SK-N-SH (cell line): ENCODE measurements around the gene GGCX. TPM values are rescaled to one million over a fixed set of nuclear protein-coding genes. Genes with fewer than 3 reads are reported as not detected.

Source experiments
- CTCF ChIA-PET: fragments of 300-600, 350-600 bp; formaldehyde crosslinking; extraction: SDS; loops from one replicate; lab custom pipeline; 2021; lab: Yijun Ruan, JAX
- POLR2A ChIA-PET: fragments of 350-600 bp; sonication (Branson Sonifier 250); formaldehyde crosslinking; extraction: SDS; loops from one replicate; lab custom pipeline; 2020; ENCODE audit warnings: antibody characterized with exemption, inconsistent platforms; lab: Yijun Ruan, JAX
- DNase-seq: peaks from one replicate; pipeline ENCODE4 v3.0.0; 2012
- H2AFZ ChIP-seq: fragments of 200-600 bp; sonication (generic); 2 replicates; pipeline ENCODE4 v1.8.1; 2016; ENCODE audit warnings: antibody characterized with exemption, mild to moderate bottlenecking, low read depth
- H3F3A ChIP-seq: fragments of 200-600 bp; sonication (generic); replicated peaks from 2 replicates; pipeline ENCODE3; 2016; ENCODE audit warnings: antibody characterized with exemption, mild to moderate bottlenecking; ENCODE audit not compliant: insufficient read depth
- H3K27ac ChIP-seq, 2 experiments: fragments of 200-500 bp in 1 of 2; fragments of 200-600 bp in 1 of 2; sonication (Bioruptor generic) in 1 of 2; sonication (generic), shearing (Covaris generic) in 1 of 2; 2 replicates each; pipeline versions ENCODE4 v1.5.1 to v1.6.1; 2014 to 2016; ENCODE audit warnings: low read depth in 2 of 2, inconsistent platforms in 1 of 2, low read length in 1 of 2, mild to moderate bottlenecking in 1 of 2, mixed read lengths in 1 of 2
- H3K27me3 ChIP-seq: fragments of 200-600 bp; sonication (generic), shearing (Covaris generic); 2 replicates; pipeline ENCODE4 v1.6.1; 2016; ENCODE audit warnings: mixed run types; ENCODE audit not compliant: insufficient read depth
- H3K36me3 ChIP-seq, 2 experiments: fragments of 200-500 bp in 1 of 2; fragments of 200-600 bp in 1 of 2; sonication (Bioruptor generic) in 1 of 2; sonication (generic) in 1 of 2; replicated peaks in 1 of 2; 2 replicates each; pipeline versions ENCODE3 to v1.5.1; 2014 to 2016; ENCODE audit warnings: low read length in 1 of 2, mild to moderate bottlenecking in 1 of 2; ENCODE audit not compliant: insufficient read depth in 2 of 2, control insufficient read depth in 1 of 2
- H3K4me1 ChIP-seq, 2 experiments: fragments of 200-500 bp in 1 of 2; fragments of 200-600 bp in 1 of 2; sonication (Bioruptor generic) in 1 of 2; sonication (generic), shearing (Covaris generic) in 1 of 2; 2 replicates each; pipeline versions ENCODE4 v1.5.1 to v1.6.1; 2014 to 2016; ENCODE audit warnings: low read depth in 1 of 2, low read length in 1 of 2, mixed run types in 1 of 2; ENCODE audit not compliant: insufficient read depth in 2 of 2, control insufficient read depth in 1 of 2
- H3K4me2 ChIP-seq: fragments of 200-600 bp; sonication (generic), shearing (Covaris generic); 2 replicates; pipeline ENCODE4 v1.6.1; 2017; ENCODE audit warnings: mixed run types
- H3K4me3 ChIP-seq, 2 experiments: fragments of 200-500 bp in 1 of 2; fragments of 200-600 bp in 1 of 2; sonication (Bioruptor generic) in 1 of 2; sonication (generic), shearing (Covaris generic) in 1 of 2; 2 replicates each; pipeline versions ENCODE4 v1.5.1 to v1.8.1; 2014 to 2016; ENCODE audit warnings: low read depth in 2 of 2, inconsistent platforms in 1 of 2, low read length in 1 of 2, mild to moderate bottlenecking in 1 of 2, mixed read lengths in 1 of 2, moderate library complexity in 1 of 2
- H3K79me2 ChIP-seq: fragments of 200-600 bp; sonication (generic); 2 replicates; pipeline ENCODE4 v1.8.1; 2017; ENCODE audit warnings: mild to moderate bottlenecking; ENCODE audit not compliant: insufficient read depth
- H3K9ac ChIP-seq: fragments of 200-600 bp; sonication (generic); 2 replicates; pipeline ENCODE4 v1.6.1; 2017; ENCODE audit warnings: mixed run types
- H3K9me2 ChIP-seq: fragments of 200-600 bp; sonication (generic); 2 replicates; pipeline ENCODE4 v1.6.1; 2017; ENCODE audit warnings: mixed run types
- H3K9me3 ChIP-seq: fragments of 200-600 bp; sonication (generic); 2 replicates; pipeline ENCODE4 v1.6.1; 2017; ENCODE audit warnings: mixed run types, mild to moderate bottlenecking, moderate library complexity
- H4K20me1 ChIP-seq: fragments of 200-600 bp; sonication (generic); 2 replicates; pipeline ENCODE4 v1.6.1; 2017; ENCODE audit warnings: mild to moderate bottlenecking, mixed run types; ENCODE audit not compliant: insufficient read depth
- CTCF ChIP-seq: fragments of 200-600 bp; sonication (generic); IDR thresholded peaks from 2 replicates; pipeline ENCODE4 v1.6.1; 2017; ENCODE audit warnings: antibody characterized with exemption, mild to moderate bottlenecking, moderate library complexity
- EP300 ChIP-seq, 2 experiments: IDR thresholded peaks; 2 replicates each; pipeline versions ENCODE4 v1.4.0 to v1.6.1; 2012; ENCODE audit warnings: borderline replicate concordance in 1 of 2, low read depth in 1 of 2, low read length in 1 of 2
- POLR2AphosphoS5 ChIP-seq: IDR thresholded peaks from 2 replicates; pipeline ENCODE4 v1.6.1; 2012; ENCODE audit warnings: low read depth, low read length
- RCOR1 ChIP-seq: fragments of 150-350 bp; IDR thresholded peaks from 2 replicates; pipeline ENCODE4 v1.6.1; 2017; ENCODE audit warnings: antibody characterized with exemption, low read length
- RXRA ChIP-seq: IDR thresholded peaks from 2 replicates; pipeline ENCODE4 v1.4.0; 2012; ENCODE audit warnings: low read depth, mild to moderate bottlenecking, borderline replicate concordance
- SIN3A ChIP-seq: IDR thresholded peaks from 2 replicates; pipeline ENCODE4 v1.6.1; 2012; ENCODE audit warnings: low read depth, mild to moderate bottlenecking, low read length, moderate library complexity, borderline replicate concordance
- SMC3 ChIP-seq: IDR thresholded peaks from 2 replicates; pipeline ENCODE4 v1.6.1; 2012; ENCODE audit warnings: low read depth, low read length, improper control_type of control experiment
- TAF1 ChIP-seq: IDR thresholded peaks from 2 replicates; pipeline ENCODE4 v1.6.1; 2012; ENCODE audit warnings: low read depth, mild to moderate bottlenecking, low read length, moderate library complexity, borderline replicate concordance
- TCF12 ChIP-seq: IDR thresholded peaks from 2 replicates; pipeline ENCODE4 v1.4.0; 2012
- TEAD4 ChIP-seq: IDR thresholded peaks from 2 replicates; pipeline ENCODE4 v1.4.0; 2012; ENCODE audit warnings: mild to moderate bottlenecking, borderline replicate concordance; ENCODE audit not compliant: insufficient read depth
- YY1 ChIP-seq: IDR thresholded peaks from 2 replicates; pipeline ENCODE4 v1.4.0; 2012; ENCODE audit warnings: low read depth, mild to moderate bottlenecking
- WGBS: methylation state at CpG from one replicate; pipeline ENCODE4 v1.1.6; 2017; ENCODE audit warnings: low lambda C conversion rate; 5-methylcytosine and 5-hydroxymethylcytosine counted together
- polyA plus RNA-seq, 3 experiments: library from polyadenylated mRNA; depleted of rRNA; stranded (reverse); fragments of >200 nt; gene quantifications; 2 replicates each; pipeline ENCODE4 v1.2.3, GENCODE V29; 2012
- TF ChIP-seq, protein P1 (sequence below): fragments of 150-350 bp; IDR thresholded peaks from 2 replicates; pipeline ENCODE4 v1.6.1; 2016; ENCODE audit warnings: mild to moderate bottlenecking, low read depth, low read length
- TF ChIP-seq, protein P2 (sequence below): IDR thresholded peaks from 2 replicates; pipeline ENCODE4 v1.6.1; 2012; ENCODE audit warnings: mild to moderate bottlenecking, low read depth, low read length, moderate library complexity
- TF ChIP-seq, protein P3 (sequence below): fragments of 150-350 bp; IDR thresholded peaks from 2 replicates; pipeline ENCODE4 v1.6.1; 2017; ENCODE audit warnings: antibody characterized with exemption, low read length, low read depth, borderline replicate concordance
- TF ChIP-seq, protein P4 (sequence below): IDR thresholded peaks from 2 replicates; pipeline ENCODE4 v1.4.0; 2012; ENCODE audit warnings: low read depth, borderline replicate concordance

Gene GGCX
- polyA plus RNA-seq, 1 of the 3 experiments (the other 2 are of a cell fraction), result 34.5 TPM

DNA sequence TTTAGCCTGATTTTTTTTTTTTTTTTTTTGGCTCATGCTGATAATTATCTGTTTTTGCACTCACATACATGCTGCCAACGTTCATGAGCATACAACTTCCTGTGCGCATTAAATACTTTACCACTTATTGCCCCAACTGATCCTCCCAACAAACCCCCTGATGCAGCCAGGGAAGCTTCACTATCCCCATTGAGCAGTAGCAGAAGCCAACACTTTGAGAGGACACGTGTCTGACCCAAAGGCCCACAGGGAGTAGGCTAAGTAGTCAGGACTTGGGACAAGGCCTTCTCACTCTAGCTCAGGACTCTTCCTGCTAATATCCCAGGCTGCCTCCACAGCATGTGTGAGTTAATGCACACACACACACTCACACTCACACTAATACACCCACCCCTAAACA, 58.6 kb downstream of the GGCX start:
- no peaks in the 10 kb centered on the region for H3K36me3 ChIP-seq
- no peak for TF ChIP-seq POLR2AphosphoS5
- TF ChIP-seq, protein P1, sequence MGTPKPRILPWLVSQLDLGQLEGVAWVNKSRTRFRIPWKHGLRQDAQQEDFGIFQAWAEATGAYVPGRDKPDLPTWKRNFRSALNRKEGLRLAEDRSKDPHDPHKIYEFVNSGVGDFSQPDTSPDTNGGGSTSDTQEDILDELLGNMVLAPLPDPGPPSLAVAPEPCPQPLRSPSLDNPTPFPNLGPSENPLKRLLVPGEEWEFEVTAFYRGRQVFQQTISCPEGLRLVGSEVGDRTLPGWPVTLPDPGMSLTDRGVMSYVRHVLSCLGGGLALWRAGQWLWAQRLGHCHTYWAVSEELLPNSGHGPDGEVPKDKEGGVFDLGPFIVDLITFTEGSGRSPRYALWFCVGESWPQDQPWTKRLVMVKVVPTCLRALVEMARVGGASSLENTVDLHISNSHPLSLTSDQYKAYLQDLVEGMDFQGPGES, result no peak
- TF ChIP-seq TEAD4, result no peak
- no peak for TF ChIP-seq TCF12
- no peak for TF ChIP-seq YY1
- TF ChIP-seq SIN3A, result no peak
- no peak for TF ChIP-seq SMC3
- TF ChIP-seq, protein P2, sequence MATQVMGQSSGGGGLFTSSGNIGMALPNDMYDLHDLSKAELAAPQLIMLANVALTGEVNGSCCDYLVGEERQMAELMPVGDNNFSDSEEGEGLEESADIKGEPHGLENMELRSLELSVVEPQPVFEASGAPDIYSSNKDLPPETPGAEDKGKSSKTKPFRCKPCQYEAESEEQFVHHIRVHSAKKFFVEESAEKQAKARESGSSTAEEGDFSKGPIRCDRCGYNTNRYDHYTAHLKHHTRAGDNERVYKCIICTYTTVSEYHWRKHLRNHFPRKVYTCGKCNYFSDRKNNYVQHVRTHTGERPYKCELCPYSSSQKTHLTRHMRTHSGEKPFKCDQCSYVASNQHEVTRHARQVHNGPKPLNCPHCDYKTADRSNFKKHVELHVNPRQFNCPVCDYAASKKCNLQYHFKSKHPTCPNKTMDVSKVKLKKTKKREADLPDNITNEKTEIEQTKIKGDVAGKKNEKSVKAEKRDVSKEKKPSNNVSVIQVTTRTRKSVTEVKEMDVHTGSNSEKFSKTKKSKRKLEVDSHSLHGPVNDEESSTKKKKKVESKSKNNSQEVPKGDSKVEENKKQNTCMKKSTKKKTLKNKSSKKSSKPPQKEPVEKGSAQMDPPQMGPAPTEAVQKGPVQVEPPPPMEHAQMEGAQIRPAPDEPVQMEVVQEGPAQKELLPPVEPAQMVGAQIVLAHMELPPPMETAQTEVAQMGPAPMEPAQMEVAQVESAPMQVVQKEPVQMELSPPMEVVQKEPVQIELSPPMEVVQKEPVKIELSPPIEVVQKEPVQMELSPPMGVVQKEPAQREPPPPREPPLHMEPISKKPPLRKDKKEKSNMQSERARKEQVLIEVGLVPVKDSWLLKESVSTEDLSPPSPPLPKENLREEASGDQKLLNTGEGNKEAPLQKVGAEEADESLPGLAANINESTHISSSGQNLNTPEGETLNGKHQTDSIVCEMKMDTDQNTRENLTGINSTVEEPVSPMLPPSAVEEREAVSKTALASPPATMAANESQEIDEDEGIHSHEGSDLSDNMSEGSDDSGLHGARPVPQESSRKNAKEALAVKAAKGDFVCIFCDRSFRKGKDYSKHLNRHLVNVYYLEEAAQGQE, result no peak
- TF ChIP-seq, protein P3, sequence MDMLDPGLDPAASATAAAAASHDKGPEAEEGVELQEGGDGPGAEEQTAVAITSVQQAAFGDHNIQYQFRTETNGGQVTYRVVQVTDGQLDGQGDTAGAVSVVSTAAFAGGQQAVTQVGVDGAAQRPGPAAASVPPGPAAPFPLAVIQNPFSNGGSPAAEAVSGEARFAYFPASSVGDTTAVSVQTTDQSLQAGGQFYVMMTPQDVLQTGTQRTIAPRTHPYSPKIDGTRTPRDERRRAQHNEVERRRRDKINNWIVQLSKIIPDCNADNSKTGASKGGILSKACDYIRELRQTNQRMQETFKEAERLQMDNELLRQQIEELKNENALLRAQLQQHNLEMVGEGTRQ, result no peak
- no peak for TF ChIP-seq RXRA
- TF ChIP-seq TAF1, result no peak
- no peak for TF ChIP-seq RCOR1
- TF ChIP-seq CTCF, result no peak
- TF ChIP-seq, protein P4, sequence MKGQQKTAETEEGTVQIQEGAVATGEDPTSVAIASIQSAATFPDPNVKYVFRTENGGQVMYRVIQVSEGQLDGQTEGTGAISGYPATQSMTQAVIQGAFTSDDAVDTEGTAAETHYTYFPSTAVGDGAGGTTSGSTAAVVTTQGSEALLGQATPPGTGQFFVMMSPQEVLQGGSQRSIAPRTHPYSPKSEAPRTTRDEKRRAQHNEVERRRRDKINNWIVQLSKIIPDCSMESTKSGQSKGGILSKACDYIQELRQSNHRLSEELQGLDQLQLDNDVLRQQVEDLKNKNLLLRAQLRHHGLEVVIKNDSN, result no peak
- no peak for TF ChIP-seq EP300 (IDR thresholded peaks at IDR 0.05; ENCODE audit: borderline replicate concordance in 1 of 2, low read depth in 1 of 2, low read length in 1 of 2)
- no peak overlapping the region for H3K4me3 ChIP-seq
- peaks cover 35% of the 10 kb centered on the region for H3F3A ChIP-seq
- no peak overlapping the region for H3K4me2 ChIP-seq
- no peaks in the 10 kb centered on the region for H4K20me1 ChIP-seq
- H3K9me3 ChIP-seq, result no peaks in the 10 kb centered on the region
- no peaks in the 10 kb centered on the region for H3K79me2 ChIP-seq
- ChIA-PET POLR2A (interaction anchor here (3.0 kb wide), 1 partner anchor 36 kb away, joined by 25 read pairs; the partner anchor contains the start of gene MAT2A), CTCF (interaction anchor here (1.0 to 1.8 kb wide), 3 partner anchors 49 to 83 kb away, joined by 3 to 5 read pairs (median 4); no protein-coding TSS in a partner anchor)
- no peak overlapping the region for H3K9ac ChIP-seq
- no peak overlapping the region for H3K27ac ChIP-seq
- no peak overlapping the region for H2AFZ ChIP-seq
- H3K4me1 ChIP-seq, result peaks cover 19 to 25% of the 10 kb centered on the region in 2 experiments; a peak in 3 of 4 replicates
- WGBS, result 75% methylated on average over 3 of the region's 3 CpGs
- no peaks in the 10 kb centered on the region for H3K9me2 ChIP-seq
- no peaks in the 10 kb centered on the region for H3K27me3 ChIP-seq
- DNase-seq, result no peak
